Kidney tubule cell (primary cell): Measurements from ENCODE around the gene ABCF3.
"Not testable (repeated sequence)": the region's sequence is repeated elsewhere in the genome, so short reads cannot be mapped to it uniquely, and the experiment has no call there.

Experiments used
- DNase-seq: peaks from one replicate; pipeline ENCODE4 v3.0.0-alpha.2; 2018; ENCODE audit warnings: low spot score

The ABCF3 gene, protein sequence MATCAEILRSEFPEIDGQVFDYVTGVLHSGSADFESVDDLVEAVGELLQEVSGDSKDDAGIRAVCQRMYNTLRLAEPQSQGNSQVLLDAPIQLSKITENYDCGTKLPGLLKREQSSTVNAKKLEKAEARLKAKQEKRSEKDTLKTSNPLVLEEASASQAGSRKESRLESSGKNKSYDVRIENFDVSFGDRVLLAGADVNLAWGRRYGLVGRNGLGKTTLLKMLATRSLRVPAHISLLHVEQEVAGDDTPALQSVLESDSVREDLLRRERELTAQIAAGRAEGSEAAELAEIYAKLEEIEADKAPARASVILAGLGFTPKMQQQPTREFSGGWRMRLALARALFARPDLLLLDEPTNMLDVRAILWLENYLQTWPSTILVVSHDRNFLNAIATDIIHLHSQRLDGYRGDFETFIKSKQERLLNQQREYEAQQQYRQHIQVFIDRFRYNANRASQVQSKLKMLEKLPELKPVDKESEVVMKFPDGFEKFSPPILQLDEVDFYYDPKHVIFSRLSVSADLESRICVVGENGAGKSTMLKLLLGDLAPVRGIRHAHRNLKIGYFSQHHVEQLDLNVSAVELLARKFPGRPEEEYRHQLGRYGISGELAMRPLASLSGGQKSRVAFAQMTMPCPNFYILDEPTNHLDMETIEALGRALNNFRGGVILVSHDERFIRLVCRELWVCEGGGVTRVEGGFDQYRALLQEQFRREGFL

DNA sequence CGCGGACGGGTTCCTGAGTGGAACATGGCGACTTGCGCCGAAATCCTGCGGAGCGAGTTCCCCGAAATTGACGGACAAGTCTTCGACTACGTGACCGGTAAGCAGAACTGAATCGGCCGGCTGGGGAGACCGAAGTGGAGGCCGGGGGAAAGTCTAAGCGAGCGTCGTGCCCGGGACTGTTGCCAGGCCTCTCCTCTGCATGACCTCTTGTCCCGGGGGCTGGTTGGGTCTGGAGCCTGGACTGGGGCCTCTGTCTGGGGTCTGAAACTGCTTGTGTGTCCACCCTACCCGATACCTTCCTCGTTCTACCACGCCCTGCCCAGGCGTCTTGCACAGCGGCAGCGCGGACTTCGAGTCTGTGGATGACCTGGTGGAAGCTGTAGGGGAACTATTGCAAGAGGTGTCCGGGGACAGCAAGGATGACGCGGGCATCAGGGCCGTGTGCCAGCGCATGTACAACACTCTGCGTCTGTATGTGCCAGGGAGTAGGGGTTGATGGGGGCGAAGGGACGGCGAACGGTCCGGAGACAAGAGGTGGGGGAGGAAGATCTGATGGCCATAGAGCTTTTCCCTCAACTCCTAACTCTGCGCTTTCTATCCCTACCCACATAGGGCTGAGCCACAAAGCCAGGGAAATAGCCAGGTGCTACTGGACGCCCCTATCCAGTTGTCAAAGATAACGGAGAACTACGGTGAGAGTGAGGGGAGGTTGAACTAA lies at the start of gene ABCF3:
TSS of gene ABCF3 (plus strand) at position 16 of the 718 bp plus-strand sequence. CDS start at position 25, 9 bp downstream.
- DNase-seq: peak; percentile 50

- DNase-seq: no peak
Observed at GRCh38 chr3:184140436-184140835, 45.6 kb upstream of the ABCF3 start.

DNA sequence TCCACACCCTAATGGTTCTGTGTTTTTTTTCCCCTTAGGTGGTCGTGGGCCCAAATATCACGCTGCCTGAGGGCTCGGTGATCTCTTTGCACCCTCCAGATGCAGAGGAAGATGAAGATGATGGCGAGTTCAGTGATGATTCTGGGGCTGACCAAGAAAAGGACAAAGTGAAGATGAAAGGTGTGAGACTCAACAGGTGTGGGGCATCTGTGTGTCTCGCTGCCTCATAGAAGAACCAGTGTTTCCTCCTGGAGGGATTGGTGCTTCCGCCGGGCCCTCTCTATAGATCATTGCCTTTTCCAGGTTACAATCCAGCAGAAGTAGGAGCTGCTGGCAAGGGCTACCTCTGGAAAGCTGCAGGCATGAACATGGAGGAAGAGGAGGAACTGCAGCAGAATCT lies 43.8 kb upstream of the ABCF3 start:
- DNase-seq: no peak

GRCh38 chr3:184143327-184143726 lies 42.7 kb upstream of the ABCF3 start:
- no peak for DNase-seq

DNA sequence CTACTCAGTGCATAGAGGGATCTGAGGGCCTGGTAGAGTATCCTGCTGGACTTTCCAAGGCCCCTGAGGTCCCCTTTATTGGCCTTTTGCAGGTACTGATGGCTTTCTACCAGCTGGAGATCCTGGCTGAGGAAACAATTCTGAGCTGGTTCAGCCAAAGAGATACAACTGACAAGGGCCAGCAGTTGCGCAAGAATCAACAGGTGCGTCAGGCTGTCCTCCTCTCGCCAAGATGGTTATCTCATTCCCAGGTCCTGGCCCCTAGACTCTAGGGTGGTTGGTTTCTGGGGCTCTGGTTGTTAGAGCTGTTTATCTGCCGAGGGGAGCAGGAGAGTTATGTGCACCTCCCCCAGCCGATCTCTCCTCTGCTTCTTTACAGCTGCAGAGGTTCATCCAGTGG lies 41.5 kb upstream of the ABCF3 start:
- DNase-seq: no peak

DNA sequence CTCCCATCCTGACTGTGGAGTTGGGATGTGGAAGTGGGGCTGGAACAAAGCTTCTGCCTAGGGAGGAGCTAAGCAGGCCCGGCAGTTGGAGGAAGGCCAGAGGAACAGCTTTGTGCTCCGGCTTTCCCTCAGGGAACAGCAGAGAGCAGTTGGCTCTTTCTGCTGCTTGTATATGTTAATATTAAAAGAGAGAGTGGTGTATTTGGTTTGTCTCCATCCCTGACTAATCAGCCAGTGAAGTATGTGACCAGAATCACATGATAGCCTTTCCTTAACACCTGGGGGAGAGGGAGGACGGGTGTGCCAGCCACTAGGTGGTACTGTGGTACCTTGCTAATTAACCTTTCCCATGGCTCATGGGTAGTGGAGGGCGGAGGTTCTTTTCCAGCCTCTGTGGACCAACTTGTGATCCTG lies 40.9 kb upstream of the ABCF3 start:
- peak; percentile 89 for DNase-seq

DNA sequence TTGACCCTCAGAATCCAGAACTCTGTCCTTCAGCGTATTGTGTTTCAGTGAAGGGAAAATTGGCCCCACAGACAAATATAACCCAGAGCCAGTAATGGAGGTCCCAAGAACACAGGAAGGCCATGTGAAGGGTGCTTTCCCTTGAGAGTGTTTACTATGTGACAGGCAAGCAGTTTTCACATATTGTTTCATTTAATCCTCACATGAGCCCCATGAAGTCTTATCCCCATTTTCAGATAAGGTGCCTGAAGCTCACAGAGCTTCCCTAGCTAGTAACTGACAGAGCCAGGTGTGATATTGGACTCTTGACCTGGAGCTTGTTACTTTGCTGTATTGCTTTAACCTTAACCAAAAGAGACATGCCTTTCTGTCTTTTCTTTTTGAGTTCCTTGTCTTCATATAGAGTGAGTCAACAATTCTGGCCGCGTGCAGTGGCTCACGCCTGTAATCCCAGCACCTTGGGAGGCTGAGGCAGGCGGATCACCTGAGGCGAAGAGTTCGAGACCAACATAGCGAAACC lies 40.2 kb upstream of the ABCF3 start:
- no peak for DNase-seq

DNA sequence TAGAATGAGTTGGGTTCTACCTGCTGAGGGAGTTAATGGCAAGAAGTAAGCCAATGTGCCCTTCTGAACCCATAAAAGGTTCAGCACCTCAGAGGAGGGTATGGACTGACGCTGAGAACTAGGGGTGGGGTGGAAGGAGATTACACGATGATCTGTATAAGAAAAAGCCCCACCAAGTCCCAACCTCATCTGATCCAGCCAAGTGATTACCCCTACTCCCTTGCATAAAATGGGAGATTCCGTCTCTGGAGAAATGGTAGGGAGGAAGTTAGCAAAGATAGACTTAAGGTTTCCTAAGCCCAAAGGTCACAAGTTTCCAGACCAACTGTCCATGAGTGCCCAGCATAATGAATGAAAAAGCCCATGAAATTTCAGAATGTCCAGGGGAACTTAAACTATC lies 37.9 kb upstream of the ABCF3 start:
- DNase-seq: no peak

GRCh38 chr3:184149123-184149522 lies 36.9 kb upstream of the ABCF3 start:
- DNase-seq: no peak

DNA sequence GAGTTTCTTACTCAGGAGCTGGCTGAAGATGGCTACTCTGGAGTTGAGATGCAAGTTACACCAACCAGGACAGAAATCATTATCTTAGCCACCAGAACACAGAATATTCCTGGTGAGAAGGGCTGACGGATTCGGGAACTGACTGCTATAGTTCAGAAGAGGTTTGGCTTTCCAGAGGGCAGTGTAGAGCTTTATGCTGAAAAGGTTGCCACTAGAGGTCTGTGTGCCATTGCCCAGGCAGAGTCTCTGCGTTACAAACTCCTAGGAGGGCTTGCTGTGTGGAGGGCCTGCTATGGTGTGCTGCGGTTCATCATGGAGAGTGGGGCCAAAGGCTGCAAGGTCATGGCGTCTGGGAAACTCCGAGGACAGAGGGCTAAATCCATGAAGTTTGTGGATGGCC lies 36.2 kb upstream of the ABCF3 start:
- DNase-seq: not testable (repeated sequence)

GRCh38 chr3:184154885-184155643 lies 30.9 kb upstream of the ABCF3 start, which contains the start of gene DVL3:
TSS of gene DVL3 (plus strand) at chr3:184155377. CDS start at chr3:184155636, 259 bp downstream.
- peak; percentile 74 for DNase-seq

DNA sequence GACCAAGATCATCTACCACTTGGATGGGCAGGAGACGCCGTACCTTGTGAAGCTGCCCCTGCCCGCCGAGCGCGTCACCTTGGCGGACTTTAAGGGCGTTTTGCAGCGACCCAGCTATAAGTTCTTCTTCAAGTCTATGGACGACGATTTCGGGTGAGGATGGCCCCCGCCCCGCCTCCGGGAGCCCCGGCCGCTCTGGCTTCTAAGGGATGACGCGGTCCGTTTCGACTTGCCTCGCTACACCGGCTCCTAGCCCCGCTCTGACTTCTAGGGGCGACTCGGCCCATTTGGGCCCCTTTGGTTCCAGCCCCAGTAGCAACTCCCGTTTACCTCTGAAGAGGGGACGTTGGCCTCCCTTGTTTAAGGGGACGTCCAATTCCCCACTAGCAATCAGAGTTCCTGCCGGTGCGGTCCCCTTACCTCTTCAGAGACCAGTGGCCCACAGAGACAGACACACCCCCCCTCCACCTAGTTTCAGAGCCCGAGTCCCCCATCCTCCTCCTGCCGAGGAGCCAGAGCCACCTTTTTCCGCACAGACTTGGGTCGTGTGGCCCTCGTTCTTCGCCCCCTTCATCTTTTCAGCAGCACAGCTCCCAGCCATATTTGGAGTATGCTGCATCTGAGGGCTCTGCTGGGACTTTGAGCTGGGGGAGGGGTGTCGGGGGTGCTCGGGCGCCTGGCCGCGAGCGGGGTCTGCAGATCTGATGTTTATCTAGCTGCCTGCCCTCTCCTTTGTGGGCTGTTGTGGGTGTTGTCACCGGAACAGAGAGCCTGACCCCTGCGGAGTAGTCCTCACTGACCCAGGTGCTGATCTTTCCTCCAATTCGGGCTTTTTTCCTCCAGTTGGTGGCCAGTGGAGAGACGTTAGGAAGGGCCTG lies 30.1 kb upstream of the ABCF3 start:
- peak; percentile 38 for DNase-seq

- DNase-seq: peak; percentile 25
Observed at GRCh38 chr3:184156522-184156955, 29.5 kb upstream of the ABCF3 start.

DNA sequence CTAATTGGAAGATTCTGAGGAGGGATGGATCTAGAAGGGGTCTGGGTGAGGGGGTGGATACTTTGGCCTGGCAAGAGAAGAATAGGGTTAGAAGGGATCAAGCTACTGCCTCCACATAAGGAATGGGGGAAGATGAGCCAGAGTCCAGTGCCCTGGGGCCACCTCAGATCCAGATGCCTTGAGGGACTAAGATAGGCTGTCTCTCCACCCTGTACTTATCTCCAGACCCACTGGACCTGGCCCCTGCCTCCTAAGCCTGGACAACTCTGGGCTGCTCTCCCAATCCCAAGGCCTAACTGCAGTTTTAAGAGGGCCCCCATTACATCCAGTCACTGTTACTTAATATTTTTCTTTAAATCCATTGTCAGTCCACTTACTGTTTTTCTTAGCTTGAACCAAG lies 28.8 kb upstream of the ABCF3 start:
- DNase-seq: no peak

GRCh38 chr3:184158404-184158803 lies 27.6 kb upstream of the ABCF3 start:
- DNase-seq: no peak

DNA sequence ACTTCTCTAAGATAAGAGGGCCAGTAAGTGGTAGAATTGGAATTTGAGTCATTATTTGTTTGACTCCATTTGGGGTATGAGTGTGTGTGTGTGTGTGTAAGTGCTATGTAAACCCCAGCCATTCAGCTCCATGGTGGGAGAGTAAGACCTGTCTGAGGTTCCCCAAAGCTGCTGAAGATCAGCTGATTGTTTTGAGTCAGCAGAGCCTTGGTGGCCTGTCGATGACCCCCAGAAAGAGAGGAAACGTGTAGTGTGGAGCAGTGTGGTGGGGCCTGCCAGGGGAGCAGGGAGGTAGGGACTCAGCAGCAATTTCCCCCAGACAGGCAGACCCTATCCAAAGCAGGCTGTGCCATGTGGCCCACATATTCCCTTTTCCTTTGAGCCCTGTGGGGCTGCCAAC lies 25.5 kb upstream of the ABCF3 start:
- DNase-seq: no peak

DNA sequence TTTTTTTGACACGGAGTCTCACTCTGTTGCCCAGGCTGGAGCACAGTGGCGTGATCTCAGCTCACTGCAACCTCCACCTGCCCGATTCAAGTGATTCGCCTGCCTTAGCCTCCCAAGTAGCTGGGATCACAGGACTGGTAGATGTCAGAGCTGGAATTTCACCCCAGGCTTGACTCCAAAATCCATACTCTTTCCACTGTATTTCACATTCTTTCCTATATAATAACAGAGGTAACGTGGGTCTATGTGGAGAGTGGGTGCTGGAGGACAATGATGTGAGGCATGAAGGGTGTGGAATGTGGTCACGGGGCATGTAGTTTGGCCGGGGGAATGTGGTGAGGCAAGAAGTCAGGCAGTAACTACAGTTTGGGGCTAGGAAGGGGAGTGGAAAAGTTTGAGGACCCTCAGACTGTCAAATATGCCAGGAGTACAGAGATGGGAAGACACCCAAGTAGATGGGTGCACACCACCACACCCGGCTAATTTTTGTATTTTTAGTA lies 23.4 kb upstream of the ABCF3 start:
- DNase-seq: not testable (repeated sequence)

- DNase-seq: no peak
Observed at GRCh38 chr3:184164648-184165330, 21.2 kb upstream of the ABCF3 start.

GRCh38 chr3:184165543-184165942 lies 20.5 kb upstream of the ABCF3 start:
- no peak for DNase-seq

DNA sequence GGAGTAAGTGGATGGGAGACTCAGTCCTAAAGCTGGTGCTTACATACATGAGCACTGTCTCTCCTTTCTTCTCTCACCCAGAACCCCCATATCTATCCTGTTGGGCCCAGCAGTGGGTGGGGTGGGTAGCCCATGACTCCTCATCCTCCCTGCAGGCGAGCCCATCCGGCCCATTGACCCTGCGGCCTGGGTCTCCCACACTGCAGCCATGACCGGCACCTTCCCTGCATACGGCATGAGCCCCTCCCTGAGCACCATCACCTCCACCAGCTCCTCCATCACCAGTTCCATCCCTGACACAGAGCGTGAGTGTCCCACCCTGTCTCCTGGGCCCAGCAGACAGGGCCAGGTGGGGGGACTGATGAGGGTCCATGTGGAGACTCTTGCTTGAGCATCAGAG lies 19.3 kb upstream of the ABCF3 start:
- no peak for DNase-seq
